ENCODE data around the gene PIP5K1B. TPM values are rescaled to one million over a fixed set of nuclear protein-coding genes. Genes with fewer than 3 reads are reported as not detected.

The PIP5K1B gene
- polyA plus RNA-seq, 1 donor (not counting 4 experiments of a cell fraction or from before 2014, with no cell fraction given), result not detected

GRCh38 chr9:68951879-68952659, 247.0 kb downstream of the PIP5K1B start:
- Histone ChIP-seq H3K9me3 (ENCODE audit: control insufficient read depth, low read depth, low read length) (no peaks in the 10 kb centered on the region), H3K27ac (ENCODE audit: control insufficient read depth, insufficient read depth, low read length) (no peak overlapping the region), H3K27me3 (ENCODE audit: control insufficient read depth, extremely low read depth, insufficient read depth, low read length) (no peaks in the 10 kb centered on the region), H4K20me1 (ENCODE audit: control insufficient read depth, extremely low read depth, insufficient read depth, low read length) (no peaks in the 10 kb centered on the region), H3K79me2 (ENCODE audit: control insufficient read depth, insufficient read depth, low read length) (no peaks in the 10 kb centered on the region), H3K9me1 (ENCODE audit: control insufficient read depth, extremely low read depth, insufficient read depth, low read length) (no peaks in the 10 kb centered on the region), H3K9ac (ENCODE audit: control insufficient read depth, extremely low read depth, insufficient read depth, low read length) (no peak overlapping the region), H2AFZ (ENCODE audit: control insufficient read depth, low read length) (no peak overlapping the region), H3K4me1 (ENCODE audit: control insufficient read depth, extremely low read depth, insufficient read depth, low read length) (peaks cover 6% of the 10 kb centered on the region), H3K4me2 (ENCODE audit: control insufficient read depth, extremely low read depth, insufficient read depth, low read depth, low read length) (no peak overlapping the region), H3K4me3 (ENCODE audit: control insufficient read depth in 2 of 3, extremely low read depth in 1 of 3, insufficient read depth in 2 of 3, low read depth in 1 of 3, low read length in 3 of 3) (no peak overlapping the region), H3K36me3 (ENCODE audit: control insufficient read depth in 2 of 2, extremely low read depth in 1 of 2, insufficient read depth in 2 of 2, low read length in 2 of 2) (no peaks in the 10 kb centered on the region)
- no peak for FAIRE-seq
- TF ChIP-seq CTCF (optimal IDR thresholded peaks at IDR 0.05 in 1 of 3, IDR thresholded peaks at IDR 0.05 in 1 of 3, conservative IDR thresholded peaks at IDR 0.05 in 1 of 3; ENCODE audit: extremely low read depth in 1 of 3, insufficient read depth in 2 of 3, low read length in 3 of 3) (no peak), EZH2 (IDR thresholded peaks at IDR 0.05; ENCODE audit: low read length) (no peak)
- no peak for DNase-seq (ENCODE audit: low read depth, low spot score)
- dilution Hi-C loops (cut with MboI; ENCODE audit: extremely low pct_ligation_motif_present, low sequenced_read_pairs), result no loop called here

DNA sequence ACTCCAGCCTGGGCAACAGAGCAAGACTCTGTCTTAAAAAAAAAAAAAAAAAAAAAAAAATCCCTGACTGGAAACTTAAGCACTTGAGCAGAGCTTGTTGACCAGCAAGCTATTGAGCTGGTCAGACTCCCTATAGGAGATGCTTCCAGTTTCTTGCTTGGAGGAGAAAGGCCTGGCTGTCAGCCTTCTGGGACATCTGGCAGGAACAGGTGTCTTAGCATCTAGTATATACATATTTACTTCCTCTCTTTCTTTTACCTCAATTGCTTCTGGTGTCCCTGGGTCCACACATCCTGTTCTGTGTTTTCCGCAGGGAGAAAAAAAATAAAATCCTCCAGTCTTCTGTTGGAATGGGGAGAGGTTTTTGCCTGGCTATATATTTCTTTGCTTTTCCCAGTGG, 248.7 kb downstream of the PIP5K1B start:
- Histone ChIP-seq H3K9me3 (ENCODE audit: control insufficient read depth, low read depth, low read length) (no peaks in the 10 kb centered on the region), H4K20me1 (ENCODE audit: control insufficient read depth, extremely low read depth, insufficient read depth, low read length) (no peaks in the 10 kb centered on the region), H3K9ac (ENCODE audit: control insufficient read depth, extremely low read depth, insufficient read depth, low read length) (no peak overlapping the region), H3K4me3 (ENCODE audit: control insufficient read depth in 2 of 3, extremely low read depth in 1 of 3, insufficient read depth in 2 of 3, low read depth in 1 of 3, low read length in 3 of 3) (no peak overlapping the region), H3K4me2 (ENCODE audit: control insufficient read depth, extremely low read depth, insufficient read depth, low read depth, low read length) (no peak overlapping the region), H3K4me1 (ENCODE audit: control insufficient read depth, extremely low read depth, insufficient read depth, low read length) (peaks cover 6% of the 10 kb centered on the region), H3K36me3 (ENCODE audit: control insufficient read depth in 2 of 2, extremely low read depth in 1 of 2, insufficient read depth in 2 of 2, low read length in 2 of 2) (no peaks in the 10 kb centered on the region), H3K9me1 (ENCODE audit: control insufficient read depth, extremely low read depth, insufficient read depth, low read length) (no peaks in the 10 kb centered on the region), H3K27ac (ENCODE audit: control insufficient read depth, insufficient read depth, low read length) (no peak overlapping the region), H2AFZ (ENCODE audit: control insufficient read depth, low read length) (no peak overlapping the region), H3K79me2 (ENCODE audit: control insufficient read depth, insufficient read depth, low read length) (no peaks in the 10 kb centered on the region), H3K27me3 (ENCODE audit: control insufficient read depth, extremely low read depth, insufficient read depth, low read length) (no peaks in the 10 kb centered on the region)
- dilution Hi-C loops (cut with MboI; ENCODE audit: extremely low pct_ligation_motif_present, low sequenced_read_pairs), result no loop called here
- no peak for DNase-seq (ENCODE audit: low read depth, low spot score)
- no peak for FAIRE-seq
- TF ChIP-seq EZH2 (IDR thresholded peaks at IDR 0.05; ENCODE audit: low read length), result no peak
